Endothelial cell of umbilical vein (primary cell): ENCODE data around the gene ARL8A. TPM values are rescaled to one million over a fixed set of nuclear protein-coding genes. Genes with fewer than 3 reads are reported as not detected.
A peak's percentile ranks its signal among the peaks of the same experiment; 100 is the strongest.

Experiments used
- BruUV-seq: library from RNA; stranded (reverse); fragments of 400-500 nt; replicated peaks from 2 replicates; lab custom pipeline; 2021; lab: Mats Ljungman, UMichigan
- CTCF ChIA-PET: fragments of 300-600, 350-600 bp; sonication (Branson Sonifier 250); formaldehyde crosslinking; loops from one replicate; lab custom pipeline; 2021; ENCODE audit warnings: antibody characterized with exemption, inconsistent platforms; lab: Charles Lee
- POLR2A ChIA-PET: fragments of 300-600, 350-600 bp; sonication (Branson Sonifier 250); formaldehyde crosslinking; loops from one replicate; lab custom pipeline; 2021; ENCODE audit warnings: antibody characterized with exemption, inconsistent platforms; lab: Charles Lee
- DNase-seq: peaks from one replicate; pipeline ENCODE4 v3.0.0-alpha.2; 2011; ENCODE audit warnings: low read depth, low spot score
- FAIRE-seq: peaks from 2 replicates; lab custom pipeline; 2011; peaks lifted over from hg19 to GRCh38; lab: Jason Lieb, UNC
- H2AFZ ChIP-seq: 2 replicates; pipeline ENCODE4 v1.6.0; 2012; ENCODE audit warnings: low read depth, low read length, control low read depth, inconsistent platforms
- H3K27ac ChIP-seq: 2 replicates; pipeline ENCODE4 v1.5.1; 2011; ENCODE audit warnings: low read depth, mild to moderate bottlenecking, control low read depth, low read length, moderate library complexity; ENCODE audit not compliant: insufficient read depth
- H3K27me3 ChIP-seq, 2 experiments: 2 replicates each; pipeline versions ENCODE4 v1.6.0 to v1.6.1; 2011; ENCODE audit warnings: low read length in 2 of 2, mixed read lengths in 1 of 2; ENCODE audit not compliant: control insufficient read depth in 2 of 2, insufficient read depth in 2 of 2
- H3K36me3 ChIP-seq, 2 experiments: 2 replicates in 1 of 2; 3 replicates in 1 of 2; pipeline ENCODE4 v1.5.1; 2011; ENCODE audit warnings: low read length in 2 of 2, mild to moderate bottlenecking in 1 of 2, moderate library complexity in 1 of 2; ENCODE audit not compliant: control insufficient read depth in 2 of 2, insufficient read depth in 2 of 2; ENCODE audit errors: extremely low read depth in 1 of 2
- H3K4me1 ChIP-seq: 3 replicates; pipeline ENCODE4 v1.5.1; 2011; ENCODE audit warnings: mild to moderate bottlenecking, low read length; ENCODE audit not compliant: control insufficient read depth, insufficient read depth; ENCODE audit errors: extremely low read depth
- H3K4me2 ChIP-seq: 2 replicates; pipeline ENCODE4 v1.6.1; 2011; ENCODE audit warnings: low read length, control low read depth, mixed read lengths; ENCODE audit not compliant: insufficient read depth
- H3K4me3 ChIP-seq, 3 experiments: fragments of 200-600 bp in 1 of 3; sonication (generic), shearing (Covaris generic) in 1 of 3; replicated peaks in 1 of 3; 2 replicates each; pipeline ENCODE4 v1.5.1; 2011 to 2016; ENCODE audit warnings: control low read depth in 3 of 3, low read length in 3 of 3, mild to moderate bottlenecking in 2 of 3, inconsistent platforms in 1 of 3, low read depth in 1 of 3, moderate library complexity in 1 of 3; ENCODE audit not compliant: insufficient read depth in 1 of 3
- H3K79me2 ChIP-seq: 2 replicates; pipeline ENCODE4 v1.6.0; 2012; ENCODE audit warnings: low read length, inconsistent platforms; ENCODE audit not compliant: control insufficient read depth, insufficient read depth
- H3K9ac ChIP-seq: replicated peaks from 2 replicates; pipeline ENCODE3; 2011; ENCODE audit warnings: low read length, control low read depth; ENCODE audit not compliant: insufficient read depth; ENCODE audit errors: extremely low read depth
- H3K9me1 ChIP-seq: replicated peaks from 3 replicates; pipeline ENCODE4 v1.6.0; 2011; ENCODE audit warnings: mild to moderate bottlenecking, low read length; ENCODE audit not compliant: control insufficient read depth, insufficient read depth; ENCODE audit errors: extremely low read depth
- H3K9me3 ChIP-seq: replicated peaks from 2 replicates; pipeline ENCODE4 v1.5.1; 2012; ENCODE audit warnings: low read length, inconsistent platforms; ENCODE audit not compliant: control insufficient read depth, insufficient read depth
- H4K20me1 ChIP-seq: replicated peaks from 2 replicates; pipeline ENCODE3; 2011; ENCODE audit warnings: mild to moderate bottlenecking, low read length; ENCODE audit not compliant: control insufficient read depth, insufficient read depth; ENCODE audit errors: extremely low read depth
- CTCF ChIP-seq, 2 donors: IDR thresholded peaks; 1 replicate in 1 of 2; 2 replicates in 1 of 2; pipeline ENCODE4 v1.5.1; 2011; ENCODE audit warnings: low read length in 2 of 2, mild to moderate bottlenecking in 2 of 2, moderate library complexity in 2 of 2, control low read depth in 1 of 2, inconsistent platforms in 1 of 2, low read depth in 1 of 2; ENCODE audit not compliant: insufficient read depth in 1 of 2; ENCODE audit errors: extremely low read depth in 1 of 2
- EZH2 ChIP-seq: IDR thresholded peaks from 2 replicates; pipeline ENCODE4 v1.6.1; 2012; ENCODE audit warnings: borderline replicate concordance, low read depth, mild to moderate bottlenecking, moderate library complexity, low read length, inconsistent platforms; ENCODE audit not compliant: severe bottlenecking
- FOS ChIP-seq: IDR thresholded peaks from 2 replicates; pipeline ENCODE4 v1.6.1; 2011; ENCODE audit warnings: mild to moderate bottlenecking, low read length, moderate library complexity, borderline replicate concordance; ENCODE audit not compliant: insufficient read depth
- GATA2 ChIP-seq: IDR thresholded peaks from 2 replicates; pipeline ENCODE4 v1.7.0; 2011; ENCODE audit warnings: low read depth, mild to moderate bottlenecking, moderate library complexity, mixed read lengths, low read length; ENCODE audit not compliant: insufficient read length, insufficient read depth
- JUN ChIP-seq: IDR thresholded peaks from 2 replicates; pipeline ENCODE4 v1.6.1; 2011; ENCODE audit warnings: borderline replicate concordance, low read depth; ENCODE audit not compliant: insufficient read length, insufficient read depth
- MAX ChIP-seq: IDR thresholded peaks from 2 replicates; pipeline ENCODE4 v1.6.1; 2011; ENCODE audit not compliant: insufficient read depth, insufficient read length
- MYC ChIP-seq: IDR thresholded peaks from one replicate; pipeline ENCODE4 v1.6.1; 2011; ENCODE audit warnings: mild to moderate bottlenecking, low read depth, low read length
- POLR2A ChIP-seq: IDR thresholded peaks from 2 replicates; pipeline ENCODE4 v1.6.1; 2012; ENCODE audit warnings: low read depth, mild to moderate bottlenecking, control low read depth, low read length
- POLR2AphosphoS5 ChIP-seq: IDR thresholded peaks from 2 replicates; pipeline ENCODE4 v1.6.1; 2012; ENCODE audit warnings: low read depth, mild to moderate bottlenecking, control low read depth, low read length, moderate library complexity; ENCODE audit not compliant: insufficient read depth
- dilution Hi-C: fragments of 300-500 bp; cut with MboI; formaldehyde crosslinking; loops from one replicate; pipeline ENCODE4 v1.15.0; 2019; ENCODE audit warnings: low sequenced_read_pairs; ENCODE audit not compliant: extremely low pct_ligation_motif_present
- intact Hi-C: fragments of 100-400 bp; cut with micrococcal nuclease; formaldehyde crosslinking; loops from one replicate; pipeline ENCODE4 v1.10.0; 2022
- polyA plus RNA-seq, 4 experiments: library from polyadenylated mRNA; depleted of rRNA in 3 of 4; stranded (reverse) in 3 of 4; unstranded in 1 of 4; fragments of >200 nt; gene quantifications; 2 replicates each; pipeline versions ENCODE4 v1.2.1 to v1.2.3, GENCODE V29; 2011 to 2012; ENCODE audit warnings: missing spikeins in 1 of 4
- total RNA-seq: library from RNA; stranded (reverse); gene quantifications from 2 replicates; pipeline ENCODE4 v1.2.3, GENCODE V29; 2021

Gene ARL8A
- total and polyA plus RNA-seq, 2 donors (not counting 3 experiments of a cell fraction or from before 2014, with no cell fraction given), result 54.3 to 69.5 TPM

GRCh38 chr1:202105571-202106339, 38.8 kb downstream of the ARL8A start:
- Histone ChIP-seq H3K9ac (no peak overlapping the region), H3K27ac (no peak overlapping the region), H3K4me1 (no peaks in the 10 kb centered on the region), H3K4me3 (no peak overlapping the region), H3K36me3 (no peaks in the 10 kb centered on the region), H2AFZ (peak overlapping the region; percentile 1), H3K4me2 (no peak overlapping the region), H4K20me1 (no peaks in the 10 kb centered on the region), H3K9me3 (no peaks in the 10 kb centered on the region), H3K27me3 (no peaks in the 10 kb centered on the region), H3K9me1 (no peaks in the 10 kb centered on the region), H3K79me2 (no peaks in the 10 kb centered on the region)
- no TSS peak for BruUV-seq
- dilution Hi-C loops, result no loop called here
- POLR2A ChIA-PET, result no interaction called here
- DNase-seq (no peak), FAIRE-seq (no peak)
- TF ChIP-seq GATA2 (no peak), EZH2 (no peak), FOS (no peak), POLR2AphosphoS5 (no peak), MYC (no peak), CTCF (IDR thresholded peaks at IDR 0.05; ENCODE audit: extremely low read depth in 1 of 2, insufficient read depth in 1 of 2, low read depth in 1 of 2, low read length in 2 of 2) (no peak), JUN (no peak), MAX (no peak), POLR2A (no peak)
- CTCF ChIA-PET, result interaction anchor here (0.7 to 1.5 kb wide), 7 partner anchors 14 to 106 kb away, joined by 3 to 5 read pairs (median 3); no protein-coding TSS in a partner anchor
- intact Hi-C loops, result no loop called here
